CD4-positive, CD25-positive, alpha-beta regulatory T cell (primary cell): ENCODE data around the gene CDCP1. TPM values are rescaled to one million over a fixed set of nuclear protein-coding genes. Genes with fewer than 3 reads are reported as not detected.
"Not testable (repeated sequence)": the region's sequence is repeated elsewhere in the genome, so short reads cannot be mapped to it uniquely, and the experiment has no call there.

Experiments used
- ATAC-seq, 2 donors: fragments of 150-1000 bp; cut with Tn5 transposase; one replicate each; pipeline ENCODE4 v1.10.0; 2021; ENCODE audit warnings: low read depth in 2 of 2, moderate number of reproducible peaks in 2 of 2, moderate library complexity in 1 of 2
- DNase-seq, 3 donors: peaks; one replicate each; pipeline versions ENCODE4 v3.0.0 to v3.0.0-alpha.2; 2012 to 2022; ENCODE audit warnings: mixed read lengths in 1 of 3
- H3K27ac ChIP-seq: one replicate; pipeline ENCODE4 v1.7.0; 2013; ENCODE audit warnings: mild to moderate bottlenecking, low read length; ENCODE audit not compliant: insufficient read depth, poor library complexity, severe bottlenecking
- H3K27me3 ChIP-seq: one replicate; pipeline ENCODE4 v1.7.0; 2013; ENCODE audit warnings: low read length; ENCODE audit not compliant: control insufficient read depth, insufficient read depth
- H3K36me3 ChIP-seq: one replicate; pipeline ENCODE4 v1.7.0; 2013; ENCODE audit warnings: mild to moderate bottlenecking, low read length, moderate library complexity; ENCODE audit not compliant: control insufficient read depth, insufficient read depth
- H3K4me1 ChIP-seq: 2 replicates; pipeline ENCODE4 v1.7.0; 2013; ENCODE audit warnings: mild to moderate bottlenecking, low read length; ENCODE audit not compliant: insufficient read depth, control insufficient read depth, poor library complexity, severe bottlenecking
- H3K4me3 ChIP-seq: one replicate; pipeline ENCODE4 v1.7.0; 2013; ENCODE audit warnings: low read depth, mild to moderate bottlenecking, low read length, moderate library complexity
- H3K9me3 ChIP-seq, 2 experiments: 1 replicate in 1 of 2; 2 replicates in 1 of 2; pipeline ENCODE4 v1.7.0; 2013; ENCODE audit warnings: low read length in 2 of 2, mild to moderate bottlenecking in 1 of 2, moderate library complexity in 1 of 2; ENCODE audit not compliant: control insufficient read depth in 2 of 2
- H3K27ac Mint-ChIP-seq, 3 donors: one replicate each; pipeline ENCODE4 v1.8.0; 2020 to 2022; ENCODE audit warnings: mild to moderate bottlenecking in 3 of 3, mixed read lengths in 3 of 3, moderate library complexity in 2 of 3
- H3K27me3 Mint-ChIP-seq: one replicate; pipeline ENCODE4 v1.8.0; 2022; ENCODE audit warnings: mild to moderate bottlenecking, mixed read lengths
- H3K36me3 Mint-ChIP-seq: one replicate; pipeline ENCODE4 v1.8.0; 2020; ENCODE audit warnings: mixed read lengths
- H3K4me1 Mint-ChIP-seq, 4 donors: one replicate each; pipeline ENCODE4 v1.8.0; 2020 to 2022; ENCODE audit warnings: mixed read lengths in 4 of 4, mild to moderate bottlenecking in 1 of 4
- H3K4me3 Mint-ChIP-seq, 4 donors: one replicate each; pipeline ENCODE4 v1.8.0; 2020 to 2022; ENCODE audit warnings: mild to moderate bottlenecking in 4 of 4, mixed read lengths in 4 of 4, moderate library complexity in 3 of 4
- H3K9me3 Mint-ChIP-seq, 7 donors: one replicate each; pipeline ENCODE4 v1.8.0; 2020 to 2022; ENCODE audit warnings: mixed read lengths in 7 of 7, mild to moderate bottlenecking in 3 of 7, moderate library complexity in 2 of 7
- polyA plus RNA-seq, 4 donors: library from polyadenylated mRNA; unstranded; fragments of 300-500 nt; fragmentation: Illumina TruSeq; gene quantifications; one replicate each; pipeline ENCODE4 v1.2.3, GENCODE V29; 2021
- total RNA-seq: library from RNA; stranded (reverse); gene quantifications from one replicate; pipeline ENCODE4 v1.2.3, GENCODE V29; 2022

Gene CDCP1
- total and polyA plus RNA-seq, 5 donors from 2014 or later: 0.47 to 2.5 (median 0.93) TPM

- Histone ChIP-seq H3K27ac (no peak overlapping the region), H3K27me3 (no peaks in the 10 kb centered on the region), H3K4me3 (no peak overlapping the region), H3K36me3 (no peaks in the 10 kb centered on the region), H3K4me1 (no peaks in the 10 kb centered on the region), H3K9me3 (no peaks in the 10 kb centered on the region)
- Mint-ChIP-seq H3K4me3 (no peak overlapping the region), H3K4me1 (peaks cover 0 to 11% (median 0%) of the 10 kb centered on the region in 4 donors), H3K27me3 (peaks cover 4% of the 10 kb centered on the region), H3K9me3 (peaks cover 0 to 3% (median 0%) of the 10 kb centered on the region in 7 donors), H3K27ac (no peak overlapping the region), H3K36me3 (no peaks in the 10 kb centered on the region)
- no peak for DNase-seq
- no peak for ATAC-seq
These were observed 64.0 kb downstream of the CDCP1 start for GRCh38 chr3:45082142-45082538.

- Mint-ChIP-seq H3K27me3 (peaks cover 4% of the 10 kb centered on the region), H3K36me3 (no peaks in the 10 kb centered on the region), H3K9me3 (peaks cover 0 to 3% (median 0%) of the 10 kb centered on the region in 7 donors), H3K4me1 (peaks cover 0 to 11% (median 0%) of the 10 kb centered on the region in 4 donors), H3K4me3 (no peak overlapping the region), H3K27ac (no peak overlapping the region)
- ATAC-seq: no peak
- Histone ChIP-seq H3K4me1 (no peaks in the 10 kb centered on the region), H3K4me3 (no peak overlapping the region), H3K9me3 (no peaks in the 10 kb centered on the region), H3K36me3 (no peaks in the 10 kb centered on the region), H3K27me3 (no peaks in the 10 kb centered on the region), H3K27ac (no peak overlapping the region)
- DNase-seq: no peak
These were observed 64.6 kb downstream of the CDCP1 start for GRCh38 chr3:45081506-45082141.

GRCh38 chr3:45080824-45081223, 65.4 kb downstream of the CDCP1 start:
- Histone ChIP-seq H3K9me3 (no peaks in the 10 kb centered on the region), H3K4me1 (no peaks in the 10 kb centered on the region), H3K36me3 (no peaks in the 10 kb centered on the region), H3K27me3 (no peaks in the 10 kb centered on the region), H3K4me3 (no peak overlapping the region), H3K27ac (no peak overlapping the region)
- ATAC-seq (no peak), DNase-seq (no peak)
- no peaks in the 10 kb centered on the region for H3K36me3 Mint-ChIP-seq
- peaks cover 0 to 11% (median 0%) of the 10 kb centered on the region in 4 donors for H3K4me1 Mint-ChIP-seq
- peaks cover 0 to 3% (median 0%) of the 10 kb centered on the region in 7 donors for H3K9me3 Mint-ChIP-seq
- H3K27me3 Mint-ChIP-seq: peaks cover 4% of the 10 kb centered on the region
- peak overlapping the region in 1 of 3 donors; percentile 87 for H3K27ac Mint-ChIP-seq
- H3K4me3 Mint-ChIP-seq: no peak overlapping the region

GRCh38 chr3:45079715-45080114, 66.5 kb downstream of the CDCP1 start:
- H3K27me3 ChIP-seq: no peaks in the 10 kb centered on the region
- peaks cover 0 to 3% (median 0%) of the 10 kb centered on the region in 7 donors for H3K9me3 Mint-ChIP-seq
- peaks cover 0 to 11% (median 0%) of the 10 kb centered on the region in 4 donors for H3K4me1 Mint-ChIP-seq

GRCh38 chr3:45078910-45079522, 67.2 kb downstream of the CDCP1 start:
- Mint-ChIP-seq H3K36me3 (no peaks in the 10 kb centered on the region), H3K27ac (peak overlapping the region in 1 of 3 donors; percentile 65), H3K27me3 (no peaks in the 10 kb centered on the region), H3K4me3 (peak overlapping the region in 1 of 4 donors; percentile 48), H3K9me3 (peaks cover 0 to 3% (median 0%) of the 10 kb centered on the region in 7 donors), H3K4me1 (peaks cover 0 to 11% (median 0%) of the 10 kb centered on the region in 4 donors)
- H3K9me3 ChIP-seq: no peaks in the 10 kb centered on the region
- no peaks in the 10 kb centered on the region for H3K27me3 ChIP-seq
- no peaks in the 10 kb centered on the region for H3K4me1 ChIP-seq
- H3K36me3 ChIP-seq: no peaks in the 10 kb centered on the region
- no peak overlapping the region for H3K27ac ChIP-seq
- DNase-seq: peak in 1 of 3 donors; percentile 60
- no peak overlapping the region for H3K4me3 ChIP-seq
- ATAC-seq: no peak

More at GRCh38 chr3:45079715-45080114, 66.5 kb downstream of the CDCP1 start:
- H3K4me3 ChIP-seq: no peak overlapping the region
- DNase-seq: no peak
- no peak overlapping the region for H3K27ac ChIP-seq
- no peaks in the 10 kb centered on the region for H3K9me3 ChIP-seq
- Mint-ChIP-seq H3K27ac (peak overlapping the region in 1 of 3 donors; percentile 26), H3K27me3 (no peaks in the 10 kb centered on the region), H3K36me3 (no peaks in the 10 kb centered on the region), H3K4me3 (no peak overlapping the region)
- ATAC-seq: no peak
- no peaks in the 10 kb centered on the region for H3K36me3 ChIP-seq
- H3K4me1 ChIP-seq: no peaks in the 10 kb centered on the region

GRCh38 chr3:45078256-45078655, 67.9 kb downstream of the CDCP1 start:
- not testable (repeated sequence) for H3K27ac Mint-ChIP-seq, H3K4me3 Mint-ChIP-seq

GRCh38 chr3:45075821-45076625, 70.2 kb downstream of the CDCP1 start:
- Histone ChIP-seq H3K4me3 (no peak overlapping the region), H3K27me3 (no peaks in the 10 kb centered on the region), H3K36me3 (no peaks in the 10 kb centered on the region), H3K27ac (no peak overlapping the region), H3K9me3 (no peaks in the 10 kb centered on the region), H3K4me1 (no peaks in the 10 kb centered on the region)
- ATAC-seq (no peak), DNase-seq (no peak)
- peaks cover 0 to 11% (median 0%) of the 10 kb centered on the region in 4 donors for H3K4me1 Mint-ChIP-seq
- H3K4me3 Mint-ChIP-seq: no peak overlapping the region
- H3K9me3 Mint-ChIP-seq: peaks cover 0 to 3% (median 0%) of the 10 kb centered on the region in 7 donors
- no peak overlapping the region for H3K27ac Mint-ChIP-seq
- no peaks in the 10 kb centered on the region for H3K36me3 Mint-ChIP-seq
- no peaks in the 10 kb centered on the region for H3K27me3 Mint-ChIP-seq

More at GRCh38 chr3:45078256-45078655, 67.9 kb downstream of the CDCP1 start:
- not testable (repeated sequence) for H3K4me3 ChIP-seq, H3K27me3 Mint-ChIP-seq, H3K4me1 ChIP-seq, DNase-seq, H3K36me3 Mint-ChIP-seq, H3K27ac ChIP-seq, H3K27me3 ChIP-seq, H3K36me3 ChIP-seq, H3K9me3 Mint-ChIP-seq, ATAC-seq, H3K9me3 ChIP-seq
- H3K4me1 Mint-ChIP-seq: peaks cover 0 to 11% (median 0%) of the 10 kb centered on the region in 4 donors
